Measurements from ENCODE around the gene MX1. TPM values are rescaled to one million over a fixed set of nuclear protein-coding genes. Genes with fewer than 3 reads are reported as not detected.

MX1 gene
- total RNA-seq, 1 donor from 2014 or later = 35.1 TPM

DNA sequence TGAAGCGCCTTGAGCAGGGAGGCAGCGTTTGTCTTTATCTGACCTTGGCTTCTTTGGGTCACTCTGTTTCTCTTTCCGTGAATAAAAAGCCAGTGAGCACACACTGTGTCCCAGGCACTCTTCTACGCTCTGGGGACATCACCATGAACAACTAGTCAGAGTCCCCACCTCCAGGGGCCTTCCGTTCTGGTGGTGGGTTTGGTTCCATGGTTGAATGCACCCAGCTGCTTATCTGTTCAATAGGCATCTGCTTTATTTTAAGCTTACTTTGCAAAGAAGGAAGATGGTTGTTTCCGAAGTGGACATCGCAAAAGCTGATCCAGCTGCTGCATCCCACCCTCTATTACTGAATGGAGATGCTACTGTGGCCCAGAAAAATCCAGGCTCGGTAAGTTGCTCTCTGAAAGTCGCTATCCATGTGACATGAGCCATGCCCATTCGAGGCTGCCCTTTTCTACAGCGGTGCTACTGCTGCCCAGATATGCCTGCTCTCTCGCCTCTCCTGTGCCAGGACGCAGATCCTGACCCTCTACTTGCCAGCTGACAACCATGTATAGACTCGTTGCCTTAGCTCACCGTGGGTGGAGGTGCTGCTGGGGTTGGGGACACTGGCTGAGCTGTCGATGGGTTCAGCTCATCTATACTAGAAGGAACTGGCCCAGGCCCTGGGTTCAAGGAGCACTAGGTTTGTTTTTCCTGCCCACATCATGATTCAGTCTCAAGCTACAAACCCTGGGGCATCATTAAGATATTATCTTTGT lies 5.9 kb downstream of the MX1 start:
- DNase-seq (ENCODE audit: low spot score) = no peak

GRCh38 chr21:41432562-41433460 lies 6.8 kb downstream of the MX1 start:
- no peak for DNase-seq (ENCODE audit: low spot score)

DNA sequence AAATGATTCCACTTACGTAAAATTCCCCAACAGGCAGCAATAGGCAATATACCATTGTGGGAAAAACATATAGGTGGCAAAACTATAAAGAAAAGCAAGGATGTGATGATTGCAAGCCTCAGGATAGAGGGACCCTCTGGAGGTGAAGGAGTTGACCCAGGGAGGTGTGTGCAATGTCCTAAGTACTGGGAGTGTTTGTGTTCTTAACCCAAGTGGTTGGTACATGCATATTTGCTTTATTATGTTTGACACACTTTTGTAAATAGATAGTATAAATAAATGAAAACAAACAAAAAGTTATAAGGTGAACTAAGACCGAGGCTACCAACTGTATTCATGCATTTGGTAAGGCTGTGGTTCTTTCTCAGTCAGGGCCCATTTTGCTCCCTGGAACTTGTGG lies 7.5 kb downstream of the MX1 start:
- DNase-seq (ENCODE audit: low spot score) = no peak

DNA sequence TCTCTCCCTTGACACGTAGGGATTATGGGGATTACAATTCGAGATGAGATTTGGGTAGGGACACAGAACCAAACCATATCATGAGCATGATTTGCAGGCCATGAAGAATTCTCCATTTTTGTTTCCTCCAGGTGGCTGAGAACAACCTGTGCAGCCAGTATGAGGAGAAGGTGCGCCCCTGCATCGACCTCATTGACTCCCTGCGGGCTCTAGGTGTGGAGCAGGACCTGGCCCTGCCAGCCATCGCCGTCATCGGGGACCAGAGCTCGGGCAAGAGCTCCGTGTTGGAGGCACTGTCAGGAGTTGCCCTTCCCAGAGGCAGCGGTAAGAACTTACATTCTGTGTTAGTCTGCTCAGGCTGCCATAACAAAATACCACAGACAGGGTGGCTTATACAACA lies 9.7 kb downstream of the MX1 start:
- DNase-seq (ENCODE audit: low spot score) = no peak

DNA sequence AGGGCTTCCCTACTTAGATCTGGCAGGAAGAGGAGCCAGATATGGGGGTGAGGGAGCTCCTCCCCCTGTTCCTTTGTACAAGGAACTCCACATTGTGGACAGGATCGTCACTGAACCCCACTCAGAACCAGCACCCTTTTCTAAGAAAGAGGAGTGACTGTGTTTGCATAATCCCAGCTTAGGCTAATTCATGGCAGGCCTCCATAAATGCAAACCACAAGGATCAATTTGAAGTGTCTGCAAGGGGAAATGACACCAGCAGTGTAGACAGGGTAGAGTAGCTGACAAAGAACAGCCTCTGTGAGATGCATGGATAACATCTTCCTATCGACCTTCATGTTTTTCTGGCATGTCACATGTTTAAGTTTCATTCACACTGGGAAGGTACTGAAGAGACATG lies 11.7 kb downstream of the MX1 start:
- DNase-seq (ENCODE audit: low spot score) = no peak

DNA sequence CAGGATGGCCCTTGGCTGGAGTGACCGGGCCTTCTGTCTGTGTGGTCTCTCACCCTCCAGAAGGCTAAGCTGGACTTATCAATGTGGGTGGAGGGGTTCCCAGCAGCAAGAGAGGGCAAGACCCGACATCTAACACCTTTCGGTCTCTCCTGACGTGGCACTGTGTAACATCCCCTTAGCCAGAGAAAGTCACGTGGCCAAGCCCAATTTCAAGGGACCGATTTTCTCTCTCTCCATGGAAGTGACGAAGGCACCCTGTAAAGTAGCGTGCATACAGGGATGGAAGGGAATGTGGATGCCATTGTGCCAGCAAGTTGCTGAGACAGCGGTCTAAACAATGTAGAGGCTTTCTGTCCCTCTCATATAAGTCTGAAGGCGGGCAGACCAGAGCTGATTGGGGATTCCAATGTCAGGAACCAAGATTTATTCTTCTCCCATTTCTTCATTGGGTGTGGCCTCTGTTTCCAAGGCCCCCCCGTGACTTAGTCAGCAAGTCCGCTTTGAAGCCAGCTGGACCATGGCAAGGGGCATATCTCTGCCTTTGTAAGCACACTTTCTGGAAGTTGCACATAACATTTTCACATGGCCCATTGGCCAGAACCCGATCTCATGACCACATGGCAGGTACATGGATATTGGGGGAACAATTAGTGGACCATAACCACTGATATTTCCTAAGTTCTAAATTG lies 12.5 kb downstream of the MX1 start:
- no peak for DNase-seq (ENCODE audit: low spot score)

DNA sequence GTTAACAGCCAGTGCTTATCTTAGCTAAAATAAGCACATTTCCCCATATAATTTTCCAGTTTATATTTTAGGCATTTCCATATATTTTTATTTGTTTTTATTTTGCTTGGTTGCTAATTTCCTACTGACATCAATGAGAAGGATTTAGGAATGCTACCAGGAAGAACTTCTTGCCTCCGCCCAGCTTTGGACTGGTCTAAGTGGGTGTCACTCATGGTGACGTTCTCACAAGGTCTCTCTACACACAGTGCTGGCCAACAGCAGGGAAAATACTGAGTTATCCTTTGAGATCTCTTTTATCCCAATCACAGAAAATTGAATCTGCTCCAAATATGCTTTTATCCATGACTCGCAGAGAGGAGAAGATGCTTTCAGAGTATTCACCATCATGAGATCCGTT lies 13.2 kb downstream of the MX1 start:
- DNase-seq (ENCODE audit: low spot score) = no peak

DNA sequence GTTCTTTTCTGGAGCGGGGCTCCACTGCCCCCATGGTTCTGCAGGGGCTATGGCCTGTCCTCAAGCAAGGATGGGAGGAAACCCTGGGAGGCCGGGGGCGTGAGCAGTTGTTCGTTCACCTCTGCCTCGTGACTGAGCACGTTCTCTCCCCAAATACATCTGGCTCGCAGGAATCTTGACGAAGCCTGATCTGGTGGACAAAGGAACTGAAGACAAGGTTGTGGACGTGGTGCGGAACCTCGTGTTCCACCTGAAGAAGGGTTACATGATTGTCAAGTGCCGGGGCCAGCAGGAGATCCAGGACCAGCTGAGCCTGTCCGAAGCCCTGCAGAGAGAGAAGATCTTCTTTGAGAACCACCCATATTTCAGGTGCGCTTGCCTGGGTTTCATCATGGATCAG lies 15.5 kb downstream of the MX1 start:
- DNase-seq (ENCODE audit: low spot score) = no peak

GRCh38 chr21:41442481-41443186 lies 16.6 kb downstream of the MX1 start:
- no peak for DNase-seq (ENCODE audit: low spot score)

DNA sequence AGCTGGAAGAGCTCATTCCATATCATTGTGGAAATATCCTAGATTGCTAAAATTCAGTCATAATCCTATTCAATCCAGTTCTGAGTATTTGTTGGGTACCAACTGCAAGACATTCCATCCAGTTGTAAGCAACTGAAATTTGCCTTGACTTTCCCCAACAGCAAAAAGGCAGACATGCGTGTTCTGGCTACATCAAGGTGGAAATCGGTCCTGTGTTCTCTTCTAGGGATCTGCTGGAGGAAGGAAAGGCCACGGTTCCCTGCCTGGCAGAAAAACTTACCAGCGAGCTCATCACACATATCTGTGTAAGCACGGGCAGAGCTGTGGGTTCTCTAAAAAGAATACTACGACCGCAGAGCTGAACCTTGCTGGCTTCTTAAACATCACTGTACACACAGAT lies 17.5 kb downstream of the MX1 start:
- DNase-seq (ENCODE audit: low spot score) = no peak

DNA sequence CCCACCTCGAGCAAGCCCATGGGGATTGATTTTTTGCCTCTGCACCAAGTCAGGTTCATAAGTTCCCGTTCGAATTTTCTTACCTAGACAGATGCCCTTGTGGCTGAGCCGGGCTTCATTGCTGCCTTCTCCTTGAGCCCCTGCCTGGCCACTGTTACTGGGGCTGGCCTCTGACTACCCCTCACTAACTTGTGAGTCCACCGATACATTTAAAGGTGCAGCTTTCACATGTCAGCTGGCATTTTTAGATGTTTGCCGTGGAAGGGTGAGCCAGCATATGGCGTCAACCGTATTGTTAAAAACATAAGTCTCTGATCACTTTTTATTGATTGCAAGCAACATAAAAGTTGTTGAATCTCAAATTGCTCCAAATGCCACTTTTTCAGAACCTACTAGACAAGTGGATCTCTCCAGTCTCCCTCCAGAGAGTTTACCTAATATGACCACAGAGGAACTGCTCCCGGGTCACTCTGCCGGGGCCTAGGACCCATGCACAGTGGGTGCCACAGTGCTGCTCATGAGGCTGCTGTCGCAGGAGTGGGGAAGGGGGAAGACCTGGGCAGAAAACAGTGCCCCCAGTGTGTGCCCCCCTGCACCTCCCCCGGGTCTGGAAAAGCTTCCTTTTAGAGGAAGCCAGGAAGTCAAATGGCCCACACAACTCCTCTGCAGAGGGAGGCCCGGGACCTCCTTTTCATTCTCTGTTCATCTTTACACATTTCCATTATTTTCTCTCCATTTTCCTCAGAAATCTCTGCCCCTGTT lies 18.8 kb downstream of the MX1 start:
- no peak for DNase-seq (ENCODE audit: low spot score)

- no peak for DNase-seq (ENCODE audit: low spot score)
These were observed 19.4 kb downstream of the MX1 start for GRCh38 chr21:41445465-41445862.

- DNase-seq (ENCODE audit: low spot score) = no peak
These were observed 20.5 kb downstream of the MX1 start for GRCh38 chr21:41446586-41446985.

DNA sequence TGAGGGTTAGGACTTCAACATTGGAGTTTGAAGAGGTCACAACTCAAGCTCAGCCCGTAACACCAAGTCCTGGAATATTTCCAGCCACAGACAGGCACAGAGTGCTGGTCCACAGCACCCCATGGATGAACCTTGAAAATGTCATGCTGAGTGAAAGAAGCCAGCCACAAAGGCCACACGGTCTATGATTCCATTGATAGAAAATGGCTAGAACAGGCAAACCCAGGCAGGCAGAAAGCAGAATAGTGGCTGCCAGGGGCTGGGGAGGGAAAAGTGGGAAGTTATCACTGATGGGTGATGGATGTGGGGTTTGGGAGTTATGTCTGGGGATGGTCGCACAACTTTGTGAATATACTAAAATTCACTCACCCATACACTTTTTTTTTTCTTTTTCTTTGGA lies 21.3 kb downstream of the MX1 start:
- no peak for DNase-seq (ENCODE audit: low spot score)

GRCh38 chr21:41449613-41450012 lies 23.6 kb downstream of the MX1 start:
- DNase-seq (ENCODE audit: low spot score) = no peak

GRCh38 chr21:41451753-41452676 lies 26.0 kb downstream of the MX1 start:
- no peak for DNase-seq (ENCODE audit: low spot score)

DNA sequence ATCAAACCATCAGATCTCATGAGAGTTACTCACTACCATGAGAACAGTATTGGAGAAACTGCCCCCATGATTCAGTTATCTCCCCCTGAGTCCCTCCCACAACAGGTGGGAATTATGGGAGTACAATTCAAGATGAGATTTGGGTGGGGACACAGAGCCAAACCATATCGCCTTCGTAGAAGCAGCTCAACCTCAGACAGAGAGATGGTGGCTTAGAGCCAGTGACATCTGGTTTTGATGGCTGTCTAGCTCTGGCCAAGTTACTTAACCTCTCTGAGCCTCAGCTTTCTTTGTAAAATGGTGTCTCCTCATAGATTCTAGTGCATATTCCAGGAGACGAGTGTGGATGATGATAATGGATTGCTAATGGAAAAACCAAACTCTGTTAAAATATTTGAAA lies 27.2 kb downstream of the MX1 start:
- DNase-seq (ENCODE audit: low spot score) = no peak

- DNase-seq (ENCODE audit: low spot score) = no peak
These were observed 27.7 kb downstream of the MX1 start for GRCh38 chr21:41453761-41454160.

GRCh38 chr21:41458121-41458520 lies 32.1 kb downstream of the MX1 start:
- no peak for DNase-seq (ENCODE audit: low spot score)

DNA sequence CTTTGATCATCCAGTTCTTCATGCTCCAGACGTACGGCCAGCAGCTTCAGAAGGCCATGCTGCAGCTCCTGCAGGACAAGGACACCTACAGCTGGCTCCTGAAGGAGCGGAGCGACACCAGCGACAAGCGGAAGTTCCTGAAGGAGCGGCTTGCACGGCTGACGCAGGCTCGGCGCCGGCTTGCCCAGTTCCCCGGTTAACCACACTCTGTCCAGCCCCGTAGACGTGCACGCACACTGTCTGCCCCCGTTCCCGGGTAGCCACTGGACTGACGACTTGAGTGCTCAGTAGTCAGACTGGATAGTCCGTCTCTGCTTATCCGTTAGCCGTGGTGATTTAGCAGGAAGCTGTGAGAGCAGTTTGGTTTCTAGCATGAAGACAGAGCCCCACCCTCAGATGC lies 32.5 kb downstream of the MX1 start:
- no peak for DNase-seq (ENCODE audit: low spot score)

Data from mucosa of gallbladder (tissue), 1 donor.